GM18507 (cell line): Measurements from ENCODE around the gene SMIM17.
"Not testable (repeated sequence)": the region's sequence is repeated elsewhere in the genome, so short reads cannot be mapped to it uniquely, and the experiment has no call there.

Experiments used
- DNase-seq: peaks from one replicate; pipeline ENCODE4 v3.0.0; 2011; ENCODE audit warnings: low read depth; ENCODE audit not compliant: insufficient read length; ENCODE audit errors: extremely low spot score
- FAIRE-seq: peaks from 2 replicates; lab custom pipeline; 2011; peaks lifted over from hg19 to GRCh38; lab: Jason Lieb, UNC

The SMIM17 gene

DNA sequence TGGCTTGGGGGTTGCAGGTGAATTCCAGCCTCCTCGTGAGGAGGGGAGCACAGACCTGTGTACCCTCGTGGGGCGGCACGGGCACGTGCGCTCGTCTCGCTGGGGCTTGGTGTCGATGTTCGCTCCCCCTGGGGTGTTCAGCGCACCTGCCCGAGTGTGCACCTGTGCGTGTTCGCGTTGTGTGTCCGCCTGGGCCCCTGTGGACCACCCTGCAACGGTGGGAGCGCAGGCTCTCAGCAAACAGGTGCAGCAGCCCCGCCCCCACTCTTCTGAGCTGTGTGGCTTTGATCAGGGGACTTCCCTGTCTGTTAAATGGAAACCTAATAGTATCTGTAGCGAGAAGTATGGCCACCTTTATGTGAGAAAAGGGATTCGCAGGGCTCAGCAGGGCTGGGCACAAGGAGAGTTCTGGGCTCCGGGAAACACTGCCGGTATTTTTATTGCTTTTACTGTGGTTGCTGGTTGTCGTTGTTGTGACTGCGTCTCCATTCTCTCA lies 549 bp downstream of the SMIM17 start:
- DNase-seq (no peak), FAIRE-seq (no peak)

- DNase-seq (no peak), FAIRE-seq (no peak)
Observed at GRCh38 chr19:56654151-56654550, 11.2 kb downstream of the SMIM17 start.

DNA sequence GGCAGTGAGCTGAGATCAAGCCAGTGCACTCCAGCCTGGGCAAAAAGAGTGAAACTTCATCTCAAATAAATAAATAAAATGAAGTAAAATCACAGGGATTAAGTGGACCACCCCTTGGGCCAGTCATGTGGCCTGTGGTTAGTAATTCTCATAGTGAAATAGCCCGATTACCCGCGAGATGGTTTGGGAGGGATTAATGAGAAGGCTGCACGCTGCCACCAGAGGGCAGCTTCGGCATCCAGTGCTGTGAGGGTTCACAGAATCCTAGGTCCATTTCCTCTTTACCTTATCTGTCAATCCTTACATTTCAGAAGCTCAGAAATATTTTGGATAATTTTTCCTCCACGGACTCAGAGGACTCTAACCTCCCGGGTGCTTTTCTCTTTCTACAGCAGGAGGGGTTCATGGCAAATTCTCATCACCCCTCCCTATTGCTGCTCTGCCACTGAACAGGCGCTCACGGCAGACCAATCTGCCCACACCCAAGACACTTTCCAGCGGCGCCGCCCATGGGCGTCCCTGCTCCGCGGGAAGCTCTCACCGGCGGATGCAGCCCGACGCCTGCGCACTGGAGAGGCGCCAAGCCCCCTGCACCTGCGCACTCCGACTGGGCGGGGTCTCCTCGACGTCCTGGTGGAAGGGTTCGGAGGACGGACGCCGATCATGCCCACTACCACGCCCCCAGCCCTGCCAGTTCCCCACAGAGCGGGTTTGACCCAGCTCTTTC lies 17.6 kb downstream of the SMIM17 start:
- DNase-seq (no peak), FAIRE-seq (no peak)

DNA sequence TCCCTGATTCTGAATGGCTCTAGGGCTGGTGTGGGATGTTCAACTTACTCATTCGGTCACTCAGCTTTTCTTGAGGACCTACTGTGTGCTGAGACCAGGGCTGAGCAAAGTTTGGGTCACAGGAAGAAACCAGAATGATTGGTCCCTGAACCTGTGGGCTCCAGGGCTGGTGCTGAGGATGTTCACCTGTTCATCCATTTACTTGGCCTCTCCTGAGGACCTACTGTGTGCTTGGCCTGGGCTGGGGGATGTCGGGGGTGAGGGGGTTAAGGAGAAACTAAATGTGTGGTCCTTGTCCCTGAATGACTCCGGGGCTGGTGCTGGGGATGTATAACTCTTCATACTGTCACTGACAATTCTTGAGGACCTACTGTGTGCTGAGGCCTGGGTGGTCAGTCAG lies 18.3 kb downstream of the SMIM17 start:
- no peak for FAIRE-seq
- no peak for DNase-seq

- DNase-seq (no peak), FAIRE-seq (no peak)
Observed at GRCh38 chr19:56663931-56664500, 21.1 kb downstream of the SMIM17 start.

GRCh38 chr19:56664511-56664910 lies 21.6 kb downstream of the SMIM17 start:
- DNase-seq (no peak), FAIRE-seq (no peak)

- DNase-seq (no peak), FAIRE-seq (no peak)
Observed at GRCh38 chr19:56667311-56667870, 24.4 kb downstream of the SMIM17 start.

GRCh38 chr19:56668676-56669075 lies 25.7 kb downstream of the SMIM17 start:
- FAIRE-seq (no peak), DNase-seq (no peak)

GRCh38 chr19:56670401-56670960 lies 27.5 kb downstream of the SMIM17 start:
- DNase-seq: no peak
- no peak for FAIRE-seq

DNA sequence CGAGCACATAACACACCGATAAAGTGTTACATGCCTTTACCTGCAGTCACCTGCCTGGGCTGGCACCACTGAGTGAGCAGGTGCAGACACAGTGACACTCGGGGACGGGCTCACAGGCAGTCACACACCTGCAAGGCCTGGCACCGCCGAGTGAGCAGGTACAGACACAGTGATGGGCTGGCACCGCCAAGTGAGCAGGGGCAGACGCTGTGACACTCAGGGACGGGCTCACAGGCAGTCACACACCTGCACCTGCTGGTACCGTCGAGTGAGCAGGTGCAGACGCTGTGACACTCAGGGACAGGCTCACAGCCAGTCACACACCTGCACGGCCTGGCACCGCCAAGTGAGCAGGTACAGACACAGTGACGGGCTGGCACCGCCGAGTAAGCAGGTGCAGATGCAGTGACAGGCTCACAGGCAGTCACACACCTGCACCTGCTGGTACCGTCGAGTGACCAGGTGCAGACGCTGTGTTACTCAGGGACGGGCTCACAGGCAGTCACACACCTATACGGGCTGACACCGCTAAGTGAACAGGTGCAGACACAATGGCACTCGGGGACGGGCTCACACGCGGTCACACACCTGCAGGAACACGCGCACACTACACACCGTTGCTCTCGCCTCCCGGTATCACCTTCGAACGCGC lies 28.1 kb downstream of the SMIM17 start:
- DNase-seq: no peak
- FAIRE-seq: no peak

DNA sequence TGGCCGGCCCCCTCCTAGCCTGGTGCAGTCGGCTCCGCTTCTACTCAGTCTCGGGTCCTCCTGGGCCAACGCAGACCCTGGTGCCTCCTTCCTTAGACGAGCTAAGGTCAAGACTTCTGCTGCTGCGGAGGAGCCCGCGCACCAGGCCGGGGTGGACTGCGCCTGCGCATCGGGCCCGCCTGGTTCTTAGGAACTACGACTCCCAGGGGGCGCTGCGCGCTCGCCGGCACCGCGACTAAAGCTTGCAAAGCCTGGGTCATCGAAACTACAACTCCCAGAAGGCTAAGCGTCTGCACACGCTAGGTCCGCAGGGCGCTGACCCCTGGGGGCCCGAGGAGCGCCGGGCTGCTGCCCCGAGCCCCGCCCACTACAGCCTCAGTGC lies 28.6 kb downstream of the SMIM17 start, which contains the start of gene ZNF835:
Gene ZNF835, minus strand, starts transcription at position 145 of the 382 bp plus-strand sequence. CDS start 6,559 bp downstream, outside the sequence.
- DNase-seq (no peak), FAIRE-seq (no peak)

- not testable (repeated sequence) for FAIRE-seq, DNase-seq
Observed at GRCh38 chr19:56672610-56673009, 29.7 kb downstream of the SMIM17 start.

DNA sequence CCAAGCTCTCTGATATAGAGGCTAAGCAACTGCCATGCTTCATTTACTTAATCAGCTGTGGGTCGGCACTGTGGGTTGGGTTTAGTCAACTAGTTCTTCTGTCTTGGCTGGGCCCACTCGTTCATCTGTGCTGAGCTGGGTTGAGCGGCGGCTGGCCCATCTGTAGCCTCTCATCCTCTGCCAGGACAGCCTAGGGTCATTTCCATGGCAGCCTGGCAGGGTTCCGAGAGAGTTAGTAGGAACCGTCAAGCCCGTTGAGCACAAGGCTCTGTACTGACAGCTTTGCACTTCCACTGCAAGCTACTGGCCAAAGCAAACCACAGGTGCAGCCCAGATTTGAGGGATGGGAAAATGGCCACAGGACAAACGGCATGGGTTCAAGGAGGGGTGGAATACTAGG lies 35.2 kb downstream of the SMIM17 start:
- DNase-seq: no peak
- FAIRE-seq: no peak

GRCh38 chr19:56681702-56682101 lies 38.7 kb downstream of the SMIM17 start:
- DNase-seq: no peak
- no peak for FAIRE-seq

- DNase-seq: no peak
- FAIRE-seq: no peak
Observed at GRCh38 chr19:56683116-56683515, 40.2 kb downstream of the SMIM17 start.

DNA sequence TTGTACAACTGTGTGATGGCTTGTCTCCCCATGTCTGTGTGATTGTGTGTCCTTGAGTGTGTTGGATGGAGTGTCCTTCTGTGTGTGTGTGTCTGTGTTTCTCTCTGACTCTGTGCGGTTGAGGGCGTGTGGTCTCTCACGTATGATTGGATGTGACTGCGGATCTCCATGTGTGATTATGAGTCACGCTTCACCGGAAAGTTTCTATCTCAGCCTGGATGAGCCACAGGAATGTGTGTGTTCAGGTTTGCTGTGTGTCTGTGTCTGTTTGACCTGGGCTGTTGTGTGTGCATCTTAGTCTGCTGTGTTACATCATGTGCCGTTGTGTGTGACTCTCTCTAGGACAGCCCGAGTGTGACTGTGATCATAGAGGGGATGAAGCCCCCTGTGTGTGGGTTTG lies 44.1 kb downstream of the SMIM17 start:
- FAIRE-seq (no peak), DNase-seq (no peak)

- no peak for DNase-seq
- FAIRE-seq: no peak
Observed at GRCh38 chr19:56689198-56689597, 46.2 kb downstream of the SMIM17 start.

- DNase-seq: no peak
- FAIRE-seq: no peak
Observed at GRCh38 chr19:56690670-56691069, 47.7 kb downstream of the SMIM17 start.

DNA sequence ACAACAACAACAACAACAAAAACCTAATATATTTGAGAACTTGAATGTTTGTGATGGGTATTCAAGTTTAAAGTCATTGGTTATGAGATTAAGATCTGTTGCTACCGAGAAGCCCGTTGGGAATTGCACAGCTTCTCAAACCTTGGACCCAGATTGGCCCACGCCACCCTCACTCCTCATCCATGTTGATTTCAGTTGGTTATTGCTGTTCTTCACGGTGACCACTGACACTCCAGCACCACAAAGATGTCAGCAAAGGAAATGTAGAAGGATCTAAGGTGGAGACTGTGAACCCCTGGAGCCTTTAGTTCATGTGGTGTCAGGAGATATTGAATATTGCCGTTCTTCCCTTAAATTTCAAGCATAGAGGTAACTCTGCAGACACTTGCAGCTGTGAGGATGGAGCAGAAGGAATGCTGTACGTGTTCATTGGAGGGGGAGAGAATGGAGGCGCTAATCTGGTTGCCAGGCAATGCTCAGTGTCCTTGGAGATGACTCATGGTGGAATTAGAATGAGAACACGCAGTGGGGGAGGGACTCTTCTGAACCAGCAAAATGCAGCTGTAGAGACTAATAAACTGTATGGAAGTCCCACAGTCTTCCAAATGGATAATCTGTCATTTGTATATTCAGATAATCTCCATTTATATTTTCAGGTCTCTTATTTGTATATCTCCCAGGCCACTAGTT lies 49.4 kb downstream of the SMIM17 start:
- no peak for DNase-seq
- FAIRE-seq: no peak

GRCh38 chr19:56699552-56699951 lies 56.6 kb downstream of the SMIM17 start:
- DNase-seq: no peak
- no peak for FAIRE-seq
